ENCODE data around the gene FAM222B.
"Not testable (repeated sequence)": the region's sequence is repeated elsewhere in the genome, so short reads cannot be mapped to it uniquely, and the experiment has no call there.

FAM222B gene

DNA sequence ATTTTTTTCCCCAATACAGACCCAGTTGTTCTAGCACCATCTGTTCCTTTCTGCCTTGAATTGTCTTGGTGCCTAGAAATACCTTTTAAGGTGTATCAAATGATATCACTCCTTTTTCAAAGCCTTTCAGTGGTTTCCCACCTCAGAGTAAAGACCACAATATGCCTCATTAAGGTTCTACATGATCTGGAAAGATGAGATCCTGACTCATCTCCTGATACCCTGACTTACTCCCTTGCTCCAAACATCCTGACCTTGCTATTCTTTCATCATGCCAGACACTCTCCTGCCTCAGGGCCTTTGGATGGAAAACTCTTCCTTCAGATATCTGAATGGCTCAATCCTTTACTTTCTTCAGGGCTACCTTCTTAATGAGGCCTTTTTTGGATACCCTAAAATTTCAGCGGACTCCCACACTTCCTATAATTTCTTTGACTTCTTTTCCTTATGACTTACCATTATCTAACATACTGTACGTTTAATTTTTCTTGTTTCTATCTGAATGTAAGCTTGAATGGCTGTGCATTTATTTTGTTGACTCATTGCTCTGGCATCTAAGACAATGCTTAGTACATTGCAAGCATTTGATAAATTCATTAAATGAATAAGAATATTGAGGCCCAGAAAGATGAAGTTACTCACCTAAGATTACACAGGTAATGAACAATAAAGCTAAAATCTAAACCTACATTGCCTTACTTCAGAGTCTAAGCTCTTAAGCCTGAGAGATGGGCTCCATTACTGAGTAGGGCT is 35.7 kb upstream of the FAM222B start:
- Mint-ChIP-seq H3K27ac (no peak overlapping the region), H3K9me3 (no peaks in the 10 kb centered on the region), H3K4me1 (peaks cover 19% of the 10 kb centered on the region), H3K4me3 (no peak overlapping the region), H3K27me3 (no peaks in the 10 kb centered on the region), H3K36me3 (peaks cover 46% of the 10 kb centered on the region)
- ATAC-seq = no peak

DNA sequence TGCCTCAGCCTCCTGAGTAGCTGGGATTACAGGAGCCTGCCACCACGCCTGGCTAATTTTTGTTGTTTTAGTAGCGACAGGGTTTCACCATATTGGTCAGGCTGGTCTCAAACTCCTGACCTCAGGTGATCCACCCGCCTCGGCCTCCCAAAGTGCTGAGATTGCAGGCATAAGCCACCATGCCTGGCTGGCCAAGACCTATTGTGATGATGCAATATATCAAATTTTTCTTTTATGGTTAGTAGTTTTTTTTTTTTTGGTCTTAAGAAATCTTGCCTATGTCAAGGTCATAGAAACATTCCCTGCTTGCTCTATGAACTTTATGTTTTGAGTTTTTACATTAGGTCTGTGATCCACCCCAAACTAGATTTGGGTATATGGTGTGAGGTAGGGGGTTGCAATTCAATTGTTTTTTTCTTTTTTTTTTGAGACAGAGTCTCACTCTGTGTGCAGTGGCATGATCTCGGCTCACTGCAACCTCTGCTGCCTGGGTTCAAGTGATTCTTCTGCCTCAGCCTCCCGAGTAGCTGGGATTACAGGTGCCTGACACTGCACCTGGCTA is 34.6 kb upstream of the FAM222B start:
- not testable (repeated sequence) for H3K27ac Mint-ChIP-seq, H3K9me3 Mint-ChIP-seq

GRCh38 chr17:28875848-28876550 is 33.4 kb upstream of the FAM222B start:
- no peak for ATAC-seq
- H3K4me1 Mint-ChIP-seq = peaks cover 37% of the 10 kb centered on the region
- no peaks in the 10 kb centered on the region for H3K9me3 Mint-ChIP-seq

More for the DNA sequence above, 34.6 kb upstream of the FAM222B start:
- peaks cover 24% of the 10 kb centered on the region for H3K4me1 Mint-ChIP-seq
- peaks cover 35% of the 10 kb centered on the region for H3K36me3 Mint-ChIP-seq
- ATAC-seq, H3K4me3 Mint-ChIP-seq, H3K27me3 Mint-ChIP-seq: not testable (repeated sequence)

DNA sequence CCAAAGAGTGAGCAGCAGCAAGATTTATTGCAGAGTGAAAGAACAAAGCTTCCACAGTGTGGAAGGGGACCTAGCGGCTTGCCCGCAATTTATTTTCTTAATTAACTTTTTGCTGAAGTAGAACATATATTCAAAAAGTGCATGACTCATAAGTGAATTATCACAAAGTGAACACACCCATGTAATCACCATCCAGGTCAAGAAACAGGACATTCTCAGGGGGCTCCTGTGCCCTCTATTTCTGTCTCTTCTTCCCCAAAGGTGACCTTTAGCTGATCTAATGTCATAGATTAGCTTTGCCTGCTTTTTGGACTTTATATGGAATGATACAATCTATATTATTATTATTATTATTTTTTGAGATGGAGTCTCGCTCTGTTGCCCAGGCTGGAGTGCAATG is 32.2 kb upstream of the FAM222B start:
- Mint-ChIP-seq H3K27me3 (no peaks in the 10 kb centered on the region), H3K36me3 (peaks cover 20% of the 10 kb centered on the region), H3K9me3 (no peaks in the 10 kb centered on the region), H3K27ac (no peak overlapping the region), H3K4me3 (no peak overlapping the region), H3K4me1 (peaks cover 35% of the 10 kb centered on the region)
- no peak for ATAC-seq

More at GRCh38 chr17:28875848-28876550, 33.4 kb upstream of the FAM222B start:
- Mint-ChIP-seq H3K36me3 (peaks cover 26% of the 10 kb centered on the region), H3K4me3 (no peak overlapping the region), H3K27ac (no peak overlapping the region), H3K27me3 (no peaks in the 10 kb centered on the region)

DNA sequence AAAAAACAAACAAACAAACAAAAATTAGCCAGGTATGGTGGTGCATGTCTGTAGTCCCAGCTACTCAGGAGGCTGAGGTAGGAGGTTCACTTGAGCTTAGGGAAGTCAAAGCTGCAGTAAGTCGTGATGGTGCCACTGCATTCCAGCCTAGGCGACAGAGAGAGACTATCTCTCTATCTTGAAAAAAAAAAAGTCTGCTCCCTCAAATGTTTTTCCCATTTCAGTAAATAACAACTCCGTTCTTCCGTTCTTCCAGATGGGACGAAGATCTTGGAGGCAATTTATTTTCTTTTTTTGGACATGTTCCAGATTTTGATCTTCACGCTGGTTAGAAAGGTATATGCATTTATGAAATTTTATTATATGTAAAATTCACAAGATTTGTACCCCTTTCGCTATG is 31.2 kb upstream of the FAM222B start:
- no peaks in the 10 kb centered on the region for H3K27me3 Mint-ChIP-seq
- no peak overlapping the region for H3K27ac Mint-ChIP-seq
- peaks cover 35% of the 10 kb centered on the region for H3K4me1 Mint-ChIP-seq
- no peaks in the 10 kb centered on the region for H3K9me3 Mint-ChIP-seq
- H3K36me3 Mint-ChIP-seq = peaks cover 10% of the 10 kb centered on the region
- no peak for ATAC-seq
- H3K4me3 Mint-ChIP-seq = no peak overlapping the region

DNA sequence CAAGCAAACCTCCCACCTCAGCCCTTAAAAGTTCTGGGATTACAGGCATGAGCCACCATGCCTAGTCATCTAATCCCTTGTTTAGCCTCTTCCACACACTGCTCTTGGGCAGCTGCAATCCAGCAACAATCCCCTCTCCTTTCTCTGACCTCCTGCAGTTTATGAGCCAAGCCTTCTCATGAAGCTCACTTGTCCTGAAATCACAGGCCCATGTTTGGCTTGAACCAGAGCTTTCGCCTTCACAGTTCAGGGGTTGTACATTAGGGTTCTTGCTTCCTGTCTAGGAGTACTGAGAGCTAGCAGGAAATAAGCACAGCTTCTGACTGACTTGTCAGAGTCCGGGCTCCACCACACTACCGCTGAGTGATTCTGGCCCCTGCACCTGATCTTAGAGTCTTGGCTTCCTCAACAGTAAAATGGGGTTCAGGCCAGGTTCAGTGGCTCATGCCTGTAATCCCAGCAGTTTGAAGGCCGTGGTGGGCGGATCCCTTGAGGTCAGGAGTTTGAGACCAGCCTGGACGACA is 28.5 kb upstream of the FAM222B start:
- no peak overlapping the region for H3K4me3 Mint-ChIP-seq
- H3K4me1 Mint-ChIP-seq = peaks cover 31% of the 10 kb centered on the region

DNA sequence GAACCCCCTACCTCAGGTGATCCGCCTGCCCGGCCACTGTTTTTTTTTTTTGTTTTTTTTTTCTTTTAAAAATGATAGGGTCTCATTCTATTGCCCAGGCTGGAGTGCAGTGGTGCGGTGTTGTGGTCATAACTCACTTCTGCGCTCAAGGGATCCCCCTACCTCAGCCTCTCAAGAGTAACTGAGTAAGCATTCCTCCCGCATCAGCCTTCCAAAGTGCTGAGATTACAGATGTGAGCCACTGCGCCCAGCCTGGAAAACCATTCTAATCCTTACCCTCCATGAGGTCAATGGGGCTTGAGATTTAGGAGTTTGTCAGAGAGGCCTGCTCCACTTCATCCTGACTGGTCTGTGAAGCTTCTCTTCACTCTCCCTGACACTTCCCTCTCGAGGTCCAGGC is 24.7 kb upstream of the FAM222B start:
- Mint-ChIP-seq H3K9me3 (no peaks in the 10 kb centered on the region), H3K36me3 (peaks cover 8% of the 10 kb centered on the region), H3K27ac (peak overlapping the region; percentile 10), H3K4me3 (no peak overlapping the region), H3K4me1 (peaks cover 33% of the 10 kb centered on the region), H3K27me3 (no peaks in the 10 kb centered on the region)
- ATAC-seq = no peak

More for the DNA sequence above, 28.5 kb upstream of the FAM222B start:
- H3K36me3 Mint-ChIP-seq = no peaks in the 10 kb centered on the region
- H3K9me3 Mint-ChIP-seq = no peaks in the 10 kb centered on the region
- H3K27me3 Mint-ChIP-seq = no peaks in the 10 kb centered on the region
- ATAC-seq = peak; percentile 99
- H3K27ac Mint-ChIP-seq = peak overlapping the region; percentile 87

DNA sequence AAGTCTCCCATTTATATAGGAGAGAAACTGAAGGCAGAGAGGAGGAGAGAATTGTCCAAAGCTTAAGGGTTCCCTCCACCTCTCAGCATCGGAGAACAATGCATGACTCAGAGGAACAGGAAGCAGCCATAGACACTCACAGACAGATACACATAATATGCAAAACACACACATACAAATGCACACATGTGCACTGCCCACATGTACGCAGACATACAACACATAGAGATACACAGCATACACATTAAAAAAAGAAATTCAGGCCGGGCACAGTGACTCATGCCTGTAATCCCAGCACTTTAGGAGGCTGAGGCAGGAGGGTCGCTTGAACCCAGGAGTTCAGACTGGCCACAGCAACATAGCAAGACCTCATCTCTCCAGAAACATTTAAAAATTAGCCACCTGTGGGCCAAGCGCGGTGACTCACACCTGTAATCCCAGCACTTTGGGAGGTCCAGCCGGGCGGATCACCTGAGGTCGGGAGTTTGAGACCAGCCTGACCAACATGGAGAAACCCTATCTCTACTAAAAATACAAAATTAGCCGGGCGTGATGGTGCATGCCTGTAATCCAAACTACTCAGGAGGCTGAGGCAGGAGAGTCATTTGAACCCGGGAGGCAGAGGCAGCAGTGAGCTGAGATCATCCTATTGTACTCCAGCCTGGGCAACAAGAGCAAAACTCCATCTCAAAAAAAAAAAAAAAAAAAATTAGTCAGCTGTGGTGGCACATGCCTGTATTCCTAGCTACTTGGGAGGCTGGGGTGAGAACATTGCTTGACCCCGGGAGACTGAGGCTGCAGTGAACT is 23.6 kb upstream of the FAM222B start:
- Mint-ChIP-seq H3K27ac (peak overlapping the region; percentile 85), H3K27me3 (no peaks in the 10 kb centered on the region), H3K4me1 (peaks cover 22% of the 10 kb centered on the region), H3K4me3 (peak overlapping the region; percentile 6), H3K36me3 (peaks cover 13% of the 10 kb centered on the region), H3K9me3 (no peaks in the 10 kb centered on the region)
- ATAC-seq = peak; percentile 97

- Mint-ChIP-seq H3K9me3 (no peaks in the 10 kb centered on the region), H3K36me3 (peaks cover 18% of the 10 kb centered on the region), H3K4me1 (peaks cover 17% of the 10 kb centered on the region), H3K27me3 (no peaks in the 10 kb centered on the region), H3K4me3 (no peak overlapping the region), H3K27ac (peak overlapping the region; percentile 85)
- peak; percentile 12 for ATAC-seq
These were observed 22.6 kb upstream of the FAM222B start for GRCh38 chr17:28864991-28865849.

DNA sequence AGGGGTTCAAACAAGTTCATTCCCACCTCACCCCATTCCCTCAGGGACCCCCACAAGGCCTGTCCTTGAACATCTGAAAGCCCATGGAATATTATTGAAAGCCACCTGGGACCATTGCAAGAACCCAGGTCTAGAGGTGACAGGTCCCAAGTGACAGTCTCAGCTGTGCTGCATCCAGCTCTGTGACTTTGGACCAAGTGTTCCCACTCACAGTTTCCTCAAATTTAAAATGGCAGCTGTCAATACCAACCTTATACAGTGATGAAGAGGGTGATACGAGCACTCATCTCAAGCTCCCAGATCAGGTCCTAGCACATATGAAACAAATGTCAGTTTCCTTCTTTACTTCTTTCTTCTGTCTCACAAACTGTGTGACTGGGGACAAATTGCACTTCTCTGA is 21.4 kb upstream of the FAM222B start:
- ATAC-seq = no peak
- Mint-ChIP-seq H3K36me3 (peaks cover 27% of the 10 kb centered on the region), H3K4me3 (no peak overlapping the region), H3K4me1 (peaks cover 18% of the 10 kb centered on the region), H3K27ac (peak overlapping the region; percentile 46), H3K9me3 (no peaks in the 10 kb centered on the region), H3K27me3 (no peaks in the 10 kb centered on the region)

DNA sequence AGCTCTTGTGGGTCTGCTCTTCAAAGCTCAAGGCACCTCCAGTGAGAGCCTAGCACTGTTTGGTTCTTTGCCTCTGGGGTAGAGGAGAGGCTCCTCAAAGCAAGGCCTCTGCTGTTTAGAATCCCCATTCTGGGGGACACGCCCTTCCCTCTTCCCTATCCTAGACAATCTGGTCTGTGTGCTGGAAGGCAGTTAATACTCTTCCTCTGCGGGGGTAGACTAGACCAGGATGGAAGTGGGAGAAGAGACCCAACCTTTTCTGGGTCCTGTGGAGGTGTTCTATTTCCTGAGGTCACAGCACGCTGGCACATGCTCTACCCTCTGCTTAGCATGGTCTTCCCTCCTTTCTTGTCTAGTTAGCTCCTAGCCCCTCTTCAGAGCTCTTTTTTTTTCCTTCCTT is 20.0 kb upstream of the FAM222B start:
- H3K27ac Mint-ChIP-seq = peak overlapping the region; percentile 69
- no peaks in the 10 kb centered on the region for H3K9me3 Mint-ChIP-seq
- no peak overlapping the region for H3K4me3 Mint-ChIP-seq
- peaks cover 32% of the 10 kb centered on the region for H3K4me1 Mint-ChIP-seq
- ATAC-seq = no peak
- H3K36me3 Mint-ChIP-seq = peaks cover 41% of the 10 kb centered on the region
- no peaks in the 10 kb centered on the region for H3K27me3 Mint-ChIP-seq

DNA sequence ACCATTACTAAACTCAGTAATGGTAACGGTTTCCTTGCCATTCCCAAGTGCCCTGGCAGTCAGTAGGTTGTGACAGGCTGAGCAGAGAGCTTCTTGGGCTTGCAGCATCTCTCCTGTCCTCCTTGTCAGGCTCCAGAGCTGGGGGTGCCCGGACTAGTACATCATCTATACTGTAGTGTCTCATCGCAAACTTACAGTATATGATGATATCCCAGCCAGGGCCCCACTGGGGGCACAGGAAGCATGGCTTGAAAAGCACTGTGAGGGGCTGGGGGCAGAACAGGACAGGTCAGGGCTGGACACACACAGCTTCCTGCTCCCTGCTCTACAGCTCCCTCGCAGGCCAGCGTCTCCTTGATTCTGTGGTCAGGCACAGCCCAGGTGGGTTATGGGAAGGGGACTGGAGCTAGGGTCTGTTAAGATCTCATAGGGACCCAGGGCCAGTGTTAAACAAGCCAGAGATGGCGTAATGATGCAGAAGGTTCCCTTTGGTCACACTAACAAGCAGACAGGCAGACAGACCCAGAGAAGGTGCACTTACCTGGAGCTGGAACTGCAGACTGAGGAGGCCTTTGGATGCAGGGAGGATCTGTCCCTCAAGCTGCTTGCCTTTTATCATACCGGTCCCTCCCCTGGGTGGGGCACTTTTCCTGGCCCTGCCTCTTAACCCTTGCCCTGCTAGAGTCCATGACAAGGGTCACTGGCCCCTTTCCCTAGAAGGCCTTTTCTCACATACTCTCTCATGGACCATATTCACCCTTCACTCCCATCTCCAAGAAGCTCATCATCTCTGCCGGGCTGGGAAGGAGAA is 19.0 kb upstream of the FAM222B start:
- Mint-ChIP-seq H3K27ac (peak overlapping the region; percentile 69), H3K4me3 (no peak overlapping the region), H3K27me3 (no peaks in the 10 kb centered on the region), H3K4me1 (peaks cover 33% of the 10 kb centered on the region), H3K36me3 (peaks cover 42% of the 10 kb centered on the region), H3K9me3 (no peaks in the 10 kb centered on the region)
- ATAC-seq = no peak

GRCh38 chr17:28860363-28860808 is 17.8 kb upstream of the FAM222B start:
- H3K9me3 Mint-ChIP-seq = no peaks in the 10 kb centered on the region
- peaks cover 23% of the 10 kb centered on the region for H3K4me1 Mint-ChIP-seq
- no peak overlapping the region for H3K27ac Mint-ChIP-seq
- no peaks in the 10 kb centered on the region for H3K27me3 Mint-ChIP-seq
- H3K36me3 Mint-ChIP-seq = peaks cover 47% of the 10 kb centered on the region
- no peak overlapping the region for H3K4me3 Mint-ChIP-seq
- ATAC-seq = no peak

All from stimulated activated memory B cell treated with anti-CD40 and anti-IgM and Interleukin-4, amounts not matched to agents 10 μg/mL and 1 μg/mL and 100 μg/mL, for 72 hours (primary cell).